Ovary (tissue), 3 donors: ENCODE measurements around the gene IRF5.

ENCODE experiments used
- EP300 ChIP-seq: sonication (generic); formaldehyde crosslinking; IDR thresholded peaks from one replicate; pipeline ENCODE4 v1.6.1; 2017; ENCODE audit warnings: antibody characterized with exemption
- POLR2A ChIP-seq: fragments of 450-650 bp; IDR thresholded peaks from one replicate; pipeline ENCODE4 v1.6.1; 2017; ENCODE audit warnings: antibody characterized with exemption, mild to moderate bottlenecking, moderate library complexity
- TF ChIP-seq, protein P1 (sequence below), 3 donors: fragments of 450-650 bp in 2 of 3; fragments of 200-600 bp in 1 of 3; IDR thresholded peaks; one replicate each; pipeline versions ENCODE4 v1.5.1 to v1.8.0; 2016 to 2022; ENCODE audit warnings: antibody characterized with exemption in 3 of 3, mild to moderate bottlenecking in 1 of 3
- donor health status: DM: no; HTN: no; CAD: no.

DNA sequence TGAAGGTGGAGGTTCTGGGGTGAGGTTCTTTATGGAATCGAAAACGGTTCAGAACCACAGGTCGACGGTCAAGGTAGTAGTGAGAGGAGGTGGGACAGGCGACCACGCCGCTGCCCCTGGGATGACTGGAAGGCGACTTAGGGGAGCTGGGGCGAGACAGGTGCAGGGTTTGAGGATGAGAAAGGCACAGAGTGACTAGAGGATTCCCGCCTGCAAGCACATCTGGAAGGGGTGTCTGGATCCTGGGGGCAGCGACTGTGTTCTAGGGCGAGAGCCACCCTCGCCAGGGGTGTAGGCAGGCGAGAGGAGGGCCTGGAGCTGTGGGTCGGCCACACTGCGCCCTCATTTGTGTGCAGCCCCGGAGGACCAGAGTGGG lies 468 bp upstream of the IRF5 start:
- TF ChIP-seq, protein P1, sequence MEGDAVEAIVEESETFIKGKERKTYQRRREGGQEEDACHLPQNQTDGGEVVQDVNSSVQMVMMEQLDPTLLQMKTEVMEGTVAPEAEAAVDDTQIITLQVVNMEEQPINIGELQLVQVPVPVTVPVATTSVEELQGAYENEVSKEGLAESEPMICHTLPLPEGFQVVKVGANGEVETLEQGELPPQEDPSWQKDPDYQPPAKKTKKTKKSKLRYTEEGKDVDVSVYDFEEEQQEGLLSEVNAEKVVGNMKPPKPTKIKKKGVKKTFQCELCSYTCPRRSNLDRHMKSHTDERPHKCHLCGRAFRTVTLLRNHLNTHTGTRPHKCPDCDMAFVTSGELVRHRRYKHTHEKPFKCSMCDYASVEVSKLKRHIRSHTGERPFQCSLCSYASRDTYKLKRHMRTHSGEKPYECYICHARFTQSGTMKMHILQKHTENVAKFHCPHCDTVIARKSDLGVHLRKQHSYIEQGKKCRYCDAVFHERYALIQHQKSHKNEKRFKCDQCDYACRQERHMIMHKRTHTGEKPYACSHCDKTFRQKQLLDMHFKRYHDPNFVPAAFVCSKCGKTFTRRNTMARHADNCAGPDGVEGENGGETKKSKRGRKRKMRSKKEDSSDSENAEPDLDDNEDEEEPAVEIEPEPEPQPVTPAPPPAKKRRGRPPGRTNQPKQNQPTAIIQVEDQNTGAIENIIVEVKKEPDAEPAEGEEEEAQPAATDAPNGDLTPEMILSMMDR (IDR thresholded peaks at IDR 0.05), result no peak
- TF ChIP-seq POLR2A (no peak), EP300 (no peak)
